ENCODE data around the gene POLR3GL. TPM values are rescaled to one million over a fixed set of nuclear protein-coding genes. Genes with fewer than 3 reads are reported as not detected.

POLR3GL gene, protein sequence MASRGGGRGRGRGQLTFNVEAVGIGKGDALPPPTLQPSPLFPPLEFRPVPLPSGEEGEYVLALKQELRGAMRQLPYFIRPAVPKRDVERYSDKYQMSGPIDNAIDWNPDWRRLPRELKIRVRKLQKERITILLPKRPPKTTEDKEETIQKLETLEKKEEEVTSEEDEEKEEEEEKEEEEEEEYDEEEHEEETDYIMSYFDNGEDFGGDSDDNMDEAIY
- total RNA-seq = 23.2 and 26.1 TPM in 2 replicates

GRCh38 chr1:145964328-145965118 lies at the start of gene POLR3GL, which contains the start of gene ANKRD34A:
TSS of gene POLR3GL (plus strand) at chr1:145964690. CDS start at chr1:145974866, 10,176 bp downstream.
TSS of gene ANKRD34A (minus strand) at chr1:145964575. CDS start at chr1:145961759, 2,816 bp downstream.

DNA sequence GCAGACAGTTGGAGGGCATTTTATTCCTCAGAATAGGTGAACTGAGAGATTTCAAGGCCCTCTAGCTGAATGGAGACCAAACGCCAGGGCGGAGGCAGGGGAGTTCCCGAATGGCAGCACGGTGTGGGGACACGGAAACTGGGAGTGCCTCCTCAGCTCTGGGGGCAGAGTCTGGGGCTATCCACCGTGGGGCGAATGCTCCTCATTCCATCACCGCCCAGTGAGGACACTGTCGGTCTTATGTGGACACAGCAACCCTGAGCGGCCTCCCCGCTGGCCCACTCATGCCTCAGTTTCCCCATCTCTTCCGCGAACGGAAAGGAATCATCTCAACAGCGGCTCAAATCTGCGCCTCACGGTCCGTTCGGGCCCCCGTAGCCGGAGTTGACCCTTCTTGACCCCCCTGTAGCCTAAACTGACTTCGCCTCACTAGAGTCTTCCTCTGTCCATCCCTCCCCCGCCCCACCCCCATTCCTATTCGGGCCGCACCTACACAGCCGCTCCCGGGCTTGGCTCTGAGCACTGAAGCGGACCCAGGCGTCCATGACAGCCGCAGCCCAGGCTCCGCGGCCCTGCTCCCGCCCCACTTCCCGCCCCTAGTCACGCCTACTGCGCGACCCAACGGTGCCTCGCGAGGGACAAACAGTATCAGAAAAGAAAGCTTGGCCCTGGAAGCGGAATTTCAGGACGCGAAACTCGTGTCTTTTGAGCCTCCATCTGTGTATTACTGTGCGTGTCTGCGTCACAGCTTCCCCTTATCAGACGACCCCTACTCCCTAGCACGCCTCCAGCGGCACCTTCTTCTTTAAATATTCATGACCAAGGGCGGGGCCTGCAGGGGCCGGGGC lies 46.1 kb upstream of the POLR3GL start, which contains the start of gene PEX11B:
TSS of gene PEX11B (minus strand) at position 574 of the 848 bp plus-strand sequence. CDS start at position 545, 29 bp downstream.

DNA sequence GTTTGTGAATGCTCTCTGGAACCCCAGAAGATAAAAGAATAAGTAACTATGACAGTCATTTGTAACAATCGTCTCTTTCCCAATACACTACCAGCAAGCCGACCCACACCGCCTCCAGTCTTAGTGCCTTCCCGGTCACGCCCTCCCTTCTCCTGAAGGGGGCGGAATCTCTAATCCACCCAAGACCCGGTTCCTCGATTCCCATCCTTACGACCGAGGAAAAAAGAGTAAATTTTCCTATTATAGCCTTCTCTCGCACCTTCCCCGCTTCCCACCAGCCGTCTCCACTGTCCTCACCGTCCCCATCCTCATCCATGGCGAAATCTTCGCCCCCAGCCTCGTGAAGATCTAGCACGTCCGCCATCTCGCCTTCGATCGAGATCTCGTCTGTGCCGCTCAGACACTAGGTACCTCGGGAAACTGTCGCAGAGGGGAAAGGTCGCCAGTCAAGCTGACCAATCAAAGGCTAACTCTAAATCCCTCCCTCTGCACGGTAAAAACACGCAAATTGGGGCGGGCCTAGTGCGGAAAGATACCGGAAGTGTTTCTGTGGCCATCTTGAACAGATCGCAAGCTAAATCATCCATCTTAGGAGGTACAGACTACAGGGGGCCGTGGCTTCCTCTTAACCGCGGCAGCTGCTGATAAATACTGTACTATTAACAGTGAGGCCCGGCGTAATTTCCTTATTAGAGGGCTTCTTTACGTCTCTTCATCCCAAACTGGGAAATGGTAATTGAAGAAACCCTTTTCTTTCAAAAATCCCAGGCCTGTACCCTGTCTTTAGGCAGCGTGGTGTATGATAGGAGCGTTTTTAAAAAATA lies 37.2 kb upstream of the POLR3GL start, which contains the start of gene RBM8A:
TSS of gene RBM8A (minus strand) at position 422 of the 824 bp plus-strand sequence. CDS start at position 364, 58 bp downstream.

DNA sequence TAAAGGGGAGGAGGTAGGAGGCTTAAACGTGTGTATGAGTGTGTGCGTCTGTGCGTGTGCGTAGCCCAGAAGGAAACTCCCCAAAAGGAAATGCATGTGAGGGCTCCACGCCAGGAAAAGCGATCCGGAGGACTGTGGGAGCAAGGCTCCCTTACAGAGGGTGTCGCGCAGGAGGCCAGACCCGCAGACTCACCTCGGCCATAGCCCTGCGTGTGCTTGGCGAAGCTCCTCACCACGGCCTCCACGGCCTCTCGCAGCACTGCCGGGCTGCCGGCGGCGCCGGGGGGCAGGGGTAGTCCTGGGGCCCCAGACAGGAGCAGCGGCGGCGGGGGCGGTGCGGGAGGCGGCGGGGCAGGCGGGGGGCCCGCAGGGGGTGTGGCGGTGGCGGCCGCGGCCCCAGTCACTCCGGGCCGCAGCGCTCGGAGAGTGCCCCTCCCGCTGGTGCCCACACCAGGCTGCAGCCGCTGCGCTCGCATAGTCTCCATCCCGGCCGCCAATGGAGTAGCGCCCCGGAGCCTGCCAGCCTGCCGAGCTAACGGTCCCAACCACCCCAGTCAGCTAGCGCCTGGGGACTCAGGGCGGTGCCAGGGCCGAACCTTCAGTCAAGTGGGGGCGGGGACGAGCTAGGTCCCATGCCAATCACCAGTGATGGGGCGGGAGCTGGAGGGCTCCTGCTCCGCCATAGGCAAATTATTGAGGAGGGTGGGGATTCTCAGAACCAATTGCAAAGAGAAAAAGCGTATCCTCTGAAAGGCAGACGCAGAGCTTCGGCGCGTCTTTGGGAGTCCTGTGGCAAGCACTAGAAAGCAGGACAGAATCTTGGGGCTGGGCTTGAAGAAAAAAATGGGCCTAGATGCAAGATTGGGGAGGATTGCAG lies 6.8 kb upstream of the POLR3GL start, which contains the start of gene LIX1L:
TSS of gene LIX1L (minus strand) at position 575 of the 877 bp plus-strand sequence. CDS start at position 485, 90 bp downstream.

DNA sequence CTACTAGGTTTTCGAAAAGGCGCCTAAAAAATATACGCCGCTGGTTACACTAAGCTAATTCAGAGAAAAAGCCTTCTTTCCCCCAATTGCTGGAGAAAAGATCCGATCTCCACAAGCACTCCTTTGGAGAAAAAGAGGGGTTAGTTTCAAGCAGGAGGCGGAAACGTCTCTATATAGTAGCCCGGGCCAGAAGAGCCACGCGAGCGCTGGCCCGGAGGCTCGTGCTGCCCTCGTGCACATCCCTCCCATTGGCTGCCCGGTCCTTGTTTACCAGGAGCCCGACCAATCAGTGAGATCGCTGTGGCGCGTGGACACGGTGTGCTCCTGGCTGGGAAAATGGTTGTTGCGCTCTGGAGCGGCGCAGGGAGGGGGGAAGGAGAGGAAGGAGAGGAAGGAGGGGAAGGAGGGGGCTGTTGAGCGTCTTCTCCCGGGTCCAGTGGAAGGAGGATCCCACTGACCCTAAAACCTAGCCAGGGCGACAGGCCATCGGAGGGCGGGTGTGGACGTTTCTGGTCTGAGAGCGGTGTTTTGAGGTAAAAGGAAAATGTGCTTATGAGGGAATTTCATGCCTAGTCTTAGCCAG lies 32.0 kb downstream of the POLR3GL start, which contains the start of gene TXNIP:
TSS of gene TXNIP (minus strand) at position 147 of the 583 bp plus-strand sequence. CDS start 313 bp downstream, outside the sequence.

DNA sequence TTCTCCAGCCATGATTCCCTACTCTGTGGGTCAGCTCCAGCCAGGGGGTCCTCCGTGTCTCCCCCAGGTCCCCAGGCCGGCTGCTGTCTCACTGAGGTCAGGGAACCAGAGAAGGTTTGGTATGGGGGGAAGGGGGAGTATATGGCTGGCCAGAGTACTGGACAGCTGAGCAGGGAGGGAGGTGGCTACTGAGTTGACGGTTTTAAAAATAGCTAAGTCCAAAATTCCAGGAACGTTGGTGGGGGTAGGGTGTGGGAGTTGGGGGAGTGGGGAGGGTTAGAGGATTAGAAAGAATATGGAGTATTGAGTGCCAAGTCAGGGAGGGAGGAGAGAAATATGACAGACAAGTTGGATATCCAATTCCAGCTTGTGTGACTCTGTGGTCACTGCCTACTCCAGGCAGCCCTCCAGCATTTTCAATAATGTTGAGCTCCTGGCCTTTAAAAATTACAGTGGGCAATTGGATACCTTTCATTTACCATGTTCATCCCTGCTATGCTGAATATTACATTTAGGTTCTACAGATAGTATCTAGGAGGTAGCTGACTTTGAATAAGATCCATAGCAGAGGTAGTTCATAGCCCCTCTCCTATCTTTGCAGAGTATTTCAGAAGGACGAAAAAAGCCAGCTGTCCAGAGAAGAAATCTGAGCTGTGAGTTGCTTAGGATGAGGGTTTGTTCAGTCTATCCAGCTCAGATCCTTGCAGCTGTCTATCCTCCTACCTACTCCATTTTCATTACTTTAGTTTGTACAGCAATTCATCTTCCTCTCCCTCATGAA lies 57.3 kb downstream of the POLR3GL start, which contains the start of gene HJV:
TSS of gene HJV (minus strand) at position 114 of the 781 bp plus-strand sequence. CDS start 1,504 bp downstream, outside the sequence.

Other genes starting within 250 kb of the POLR3GL start
- not detected in 2 replicates for gene CD160, start 245.2 kb upstream of the POLR3GL start, total RNA-seq
- 9.9 and 10.9 TPM in 2 replicates for gene RNF115, start 140.6 kb upstream of the POLR3GL start, total RNA-seq
- 34.6 and 35.4 TPM in 2 replicates for gene POLR3C, start 140.5 kb upstream of the POLR3GL start, total RNA-seq
- gene NUDT17, start 119.1 kb upstream of the POLR3GL start, total RNA-seq = 4.2 and 6.4 TPM in 2 replicates
- 34.8 and 34.9 TPM in 2 replicates for gene PIAS3, start 105.6 kb upstream of the POLR3GL start, total RNA-seq
- 6.8 and 7.4 TPM in 2 replicates for gene ANKRD35, start 78.8 kb upstream of the POLR3GL start, total RNA-seq
- gene ITGA10, start 54.6 kb upstream of the POLR3GL start, total RNA-seq = 25.7 and 25.9 TPM in 2 replicates
- gene PEX11B, start 46.0 kb upstream of the POLR3GL start, total RNA-seq = 29.6 and 32.3 TPM in 2 replicates
- 181 and 204 TPM in 2 replicates for gene RBM8A, start 37.2 kb upstream of the POLR3GL start, total RNA-seq
- 25.1 and 25.9 TPM in 2 replicates for gene LIX1L, start 6.7 kb upstream of the POLR3GL start, total RNA-seq
- gene ANKRD34A, start 115 bp upstream of the POLR3GL start, total RNA-seq = 0.59 and 1.3 TPM in 2 replicates
- 132 and 141 TPM in 2 replicates for gene TXNIP, start 31.9 kb downstream of the POLR3GL start, total RNA-seq
- not detected in 2 replicates for gene HJV, start 57.0 kb downstream of the POLR3GL start, total RNA-seq
- gene NBPF10, start 180.1 kb downstream of the POLR3GL start, total RNA-seq = 0.30 and 0.34 TPM in 2 replicates

Measured in bronchus fibroblast of lung (primary cell).